LNCAP (cell line): ENCODE data around the gene SPSB3.

Source experiments
- TF ChIP-seq, protein P1 (sequence below): fragments of 450-650 bp; IDR thresholded peaks from 2 replicates; pipeline ENCODE4 v1.5.1; 2017; ENCODE audit warnings: mild to moderate bottlenecking

The SPSB3 gene

DNA sequence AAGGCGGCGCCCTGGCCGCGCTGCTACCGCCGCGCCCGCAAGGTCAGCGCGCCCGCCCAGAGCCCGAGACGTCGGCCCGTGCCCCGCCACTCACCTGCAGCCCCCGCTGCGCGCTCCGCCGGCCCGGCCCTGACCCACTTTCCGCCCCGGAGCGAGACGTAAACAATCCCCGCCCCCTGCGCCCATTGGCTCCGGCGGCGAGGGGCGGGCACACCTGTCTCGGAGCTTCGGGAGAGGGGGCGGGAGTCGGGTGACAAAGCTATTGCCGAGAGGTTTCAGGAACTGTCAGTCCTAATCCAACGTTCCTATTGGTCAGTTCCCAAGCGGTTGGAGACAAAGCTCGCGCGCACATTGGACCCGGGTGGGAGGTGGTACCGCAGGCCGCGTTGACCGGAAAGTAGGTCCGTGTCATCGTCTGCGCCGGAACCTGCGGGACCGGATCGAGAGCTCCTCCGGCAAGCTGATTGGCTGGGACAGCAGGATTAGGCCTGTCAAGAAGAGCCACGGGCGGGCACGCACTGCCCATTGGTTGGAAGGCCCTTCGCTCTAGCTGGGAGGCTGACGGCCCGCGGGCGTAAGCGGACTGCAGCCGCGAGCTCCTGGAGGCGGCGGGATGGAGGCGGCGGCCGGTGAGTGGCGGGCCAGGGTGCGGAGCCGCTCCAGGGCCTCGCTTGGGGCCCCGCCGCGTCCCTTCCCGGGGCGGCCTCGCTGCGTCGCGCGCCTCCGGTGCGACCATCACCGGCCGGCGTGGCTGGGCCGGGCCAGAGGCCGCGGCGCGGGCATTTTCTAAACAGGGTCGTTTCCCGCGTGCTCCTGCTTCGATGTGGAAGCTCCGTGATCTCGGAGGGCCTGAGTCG, at the start of gene SPSB3, which contains the start of gene NUBP2:
Gene SPSB3, minus strand, starts transcription at position 164 of the 857 bp plus-strand sequence. CDS start 1,088 bp downstream, outside the sequence.
Gene NUBP2, plus strand, starts transcription at position 553 of the 857 bp plus-strand sequence. Its CDS starts 61 bp downstream, at position 614.
- TF ChIP-seq, protein P1, sequence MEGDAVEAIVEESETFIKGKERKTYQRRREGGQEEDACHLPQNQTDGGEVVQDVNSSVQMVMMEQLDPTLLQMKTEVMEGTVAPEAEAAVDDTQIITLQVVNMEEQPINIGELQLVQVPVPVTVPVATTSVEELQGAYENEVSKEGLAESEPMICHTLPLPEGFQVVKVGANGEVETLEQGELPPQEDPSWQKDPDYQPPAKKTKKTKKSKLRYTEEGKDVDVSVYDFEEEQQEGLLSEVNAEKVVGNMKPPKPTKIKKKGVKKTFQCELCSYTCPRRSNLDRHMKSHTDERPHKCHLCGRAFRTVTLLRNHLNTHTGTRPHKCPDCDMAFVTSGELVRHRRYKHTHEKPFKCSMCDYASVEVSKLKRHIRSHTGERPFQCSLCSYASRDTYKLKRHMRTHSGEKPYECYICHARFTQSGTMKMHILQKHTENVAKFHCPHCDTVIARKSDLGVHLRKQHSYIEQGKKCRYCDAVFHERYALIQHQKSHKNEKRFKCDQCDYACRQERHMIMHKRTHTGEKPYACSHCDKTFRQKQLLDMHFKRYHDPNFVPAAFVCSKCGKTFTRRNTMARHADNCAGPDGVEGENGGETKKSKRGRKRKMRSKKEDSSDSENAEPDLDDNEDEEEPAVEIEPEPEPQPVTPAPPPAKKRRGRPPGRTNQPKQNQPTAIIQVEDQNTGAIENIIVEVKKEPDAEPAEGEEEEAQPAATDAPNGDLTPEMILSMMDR, result no peak

- TF ChIP-seq, protein P1, result no peak
Measured at GRCh38 chr16:1831186-1832075, 49.1 kb upstream of the SPSB3 start.

GRCh38 chr16:1830213-1830612, 47.8 kb upstream of the SPSB3 start:
- TF ChIP-seq, protein P1, result no peak

- TF ChIP-seq, protein P1, result no peak
Measured at GRCh38 chr16:1828645-1829410, 46.5 kb upstream of the SPSB3 start.

- TF ChIP-seq, protein P1, result no peak
Measured at GRCh38 chr16:1826691-1827573, 44.6 kb upstream of the SPSB3 start, which contains the start of the genes FAHD1 and HAGH. Gene FAHD1, plus strand, starts transcription at chr16:1827206. Its CDS starts 33 bp downstream, at chr16:1827239. Gene HAGH, minus strand, starts transcription at chr16:1826825. Its CDS starts 38 bp downstream, at chr16:1826787.

DNA sequence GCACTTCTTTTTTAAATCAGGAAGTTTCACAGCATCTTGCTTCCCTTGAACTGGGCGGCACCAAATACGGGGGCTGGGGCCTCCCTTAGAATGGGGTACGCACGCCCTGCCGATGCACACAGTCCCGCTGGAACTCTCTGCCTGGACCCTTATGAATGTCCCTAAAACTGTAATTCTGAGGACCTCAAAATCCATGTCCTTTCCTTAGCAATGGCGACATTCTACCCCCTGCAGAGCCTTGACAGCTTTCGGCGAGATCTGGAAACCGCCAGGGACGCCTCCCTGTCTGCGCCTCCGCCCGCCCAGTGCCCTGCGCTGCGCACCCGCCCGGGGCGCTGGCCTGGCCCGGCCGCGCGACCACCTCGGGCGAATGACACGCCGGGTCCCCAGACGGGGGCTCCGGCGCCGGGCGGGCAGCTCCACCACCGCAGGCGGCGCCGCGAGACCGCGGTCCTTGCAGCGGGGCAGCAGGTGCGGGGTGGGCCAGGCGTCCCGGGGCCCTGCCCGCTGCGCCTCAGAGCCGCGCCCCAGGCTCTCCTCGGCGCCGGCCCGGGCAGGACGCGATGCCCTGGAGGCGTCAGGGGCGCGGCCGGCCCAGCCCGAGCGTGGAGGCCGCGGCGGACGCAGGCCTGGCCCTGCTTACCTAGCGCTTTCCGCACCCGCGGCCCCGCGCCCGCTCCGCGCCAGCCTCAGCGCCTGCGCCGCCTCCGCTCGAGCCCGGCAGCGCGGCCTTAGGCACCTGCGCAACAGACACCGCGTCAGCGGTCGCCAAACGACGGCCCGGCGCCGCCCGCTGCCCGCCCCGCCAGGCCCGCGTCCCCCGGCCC, 43.7 kb upstream of the SPSB3 start:
- TF ChIP-seq, protein P1, result no peak
